ENCODE data around the gene DTX1. TPM values are rescaled to one million over a fixed set of nuclear protein-coding genes. Genes with fewer than 3 reads are reported as not detected.

DTX1 gene
- total and polyA plus RNA-seq, 4 donors: 1.3 to 4.9 (median 2.2) TPM

- Histone ChIP-seq H3K4me1 (ENCODE audit: control insufficient read depth in 5 of 5, insufficient read depth in 5 of 5, low read length in 5 of 5) (peaks cover 0 to 4% (median 0%) of the 10 kb centered on the region in 5 donors), H3K27ac (ENCODE audit: low read depth in 1 of 2, low read length in 1 of 2) (no peak overlapping the region), H3K4me3 (no peak overlapping the region), H3K9me3 (ENCODE audit: control insufficient read depth in 4 of 4, insufficient read depth in 3 of 4, low read length in 3 of 4) (peaks cover 0 to 8% (median 0%) of the 10 kb centered on the region in 4 donors), H3K27me3 (ENCODE audit: control insufficient read depth in 3 of 3, insufficient read depth in 3 of 3, low read length in 2 of 3) (peaks cover 5 to 34% (median 17%) of the 10 kb centered on the region in 3 donors), H3K36me3 (ENCODE audit: control insufficient read depth in 4 of 4, insufficient read depth in 4 of 4, low read length in 4 of 4) (no peaks in the 10 kb centered on the region), H3K9ac (ENCODE audit: insufficient read depth in 1 of 2, low read length in 2 of 2) (no peak overlapping the region)
- no peak for TF ChIP-seq CTCF (IDR thresholded peaks at IDR 0.05; ENCODE audit: control extremely low read depth, extremely low read depth)
- ATAC-seq (ENCODE audit: insufficient read depth, low FRiP score) (no peak), DNase-seq (no peak)
- WGBS, 2 donors: 82 to 85% methylated on average over 8 of the region's 8 CpGs
These were observed 2.6 kb downstream of the DTX1 start for GRCh38 chr12:113059071-113059595.

- Histone ChIP-seq H3K36me3 (ENCODE audit: control insufficient read depth in 4 of 4, insufficient read depth in 4 of 4, low read length in 4 of 4) (no peaks in the 10 kb centered on the region), H3K4me1 (ENCODE audit: control insufficient read depth in 5 of 5, insufficient read depth in 5 of 5, low read length in 5 of 5) (peaks cover 0 to 4% (median 0%) of the 10 kb centered on the region in 5 donors), H3K9me3 (ENCODE audit: control insufficient read depth in 4 of 4, insufficient read depth in 3 of 4, low read length in 3 of 4) (peaks cover 0 to 6% (median 0%) of the 10 kb centered on the region in 4 donors), H3K27ac (ENCODE audit: low read depth in 1 of 2, low read length in 1 of 2) (no peak overlapping the region), H3K9ac (ENCODE audit: insufficient read depth in 1 of 2, low read length in 2 of 2) (no peak overlapping the region), H3K4me3 (no peak overlapping the region), H3K27me3 (ENCODE audit: control insufficient read depth in 3 of 3, insufficient read depth in 3 of 3, low read length in 2 of 3) (peaks cover 5 to 26% (median 16%) of the 10 kb centered on the region in 3 donors)
- no peak for TF ChIP-seq CTCF (IDR thresholded peaks at IDR 0.05; ENCODE audit: control extremely low read depth, extremely low read depth)
- WGBS, 2 donors: 82 to 92% methylated on average over 7 of the region's 7 CpGs
- ATAC-seq (ENCODE audit: insufficient read depth, low FRiP score) (no peak), DNase-seq (no peak)
These were observed 3.9 kb downstream of the DTX1 start for GRCh38 chr12:113060336-113060960.

- 62 to 73% methylated on average over 10 of the region's 10 CpGs for WGBS, 2 donors
- H3K27me3 ChIP-seq (ENCODE audit: control insufficient read depth in 3 of 3, insufficient read depth in 3 of 3, low read length in 2 of 3): peaks cover 0 to 20% (median 12%) of the 10 kb centered on the region in 3 donors
These were observed 4.6 kb downstream of the DTX1 start for GRCh38 chr12:113061061-113061694.

More at GRCh38 chr12:113061061-113061694, 4.6 kb downstream of the DTX1 start:
- peak in 1 of 3 donors; percentile 21 for DNase-seq
- Histone ChIP-seq H3K9me3 (ENCODE audit: control insufficient read depth in 4 of 4, insufficient read depth in 3 of 4, low read length in 3 of 4) (peaks cover 0 to 6% (median 0%) of the 10 kb centered on the region in 4 donors), H3K9ac (ENCODE audit: insufficient read depth in 1 of 2, low read length in 2 of 2) (no peak overlapping the region), H3K36me3 (ENCODE audit: control insufficient read depth in 4 of 4, insufficient read depth in 4 of 4, low read length in 4 of 4) (no peaks in the 10 kb centered on the region), H3K4me3 (no peak overlapping the region), H3K27ac (ENCODE audit: low read depth in 1 of 2, low read length in 1 of 2) (no peak overlapping the region), H3K4me1 (ENCODE audit: control insufficient read depth in 5 of 5, insufficient read depth in 5 of 5, low read length in 5 of 5) (peaks cover 0 to 4% (median 0%) of the 10 kb centered on the region in 5 donors)
- TF ChIP-seq CTCF (IDR thresholded peaks at IDR 0.05; ENCODE audit: control extremely low read depth, extremely low read depth): no peak
- ATAC-seq (ENCODE audit: insufficient read depth, low FRiP score): no peak

Measured in lung (tissue), 12 donors.